ENCODE measurements around the gene RHO.

RHO gene

GRCh38 chr3:129567176-129567705 is 38.8 kb downstream of the RHO start:
- Histone ChIP-seq H3K27me3 (replicated peaks; ENCODE audit: insufficient read depth, low read length) (no peaks in the 10 kb centered on the region), H2AFZ (ENCODE audit: low read length) (no peak overlapping the region)
- no peak for TF ChIP-seq EZH2 (optimal IDR thresholded peaks at IDR 0.05; ENCODE audit: low read depth, low read length)
- no peak for TF ChIP-seq CTCF (IDR thresholded peaks at IDR 0.05; ENCODE audit: low read length)
- TF ChIP-seq EZH2phosphoT487 (IDR thresholded peaks at IDR 0.05; ENCODE audit: low read length) = no peak

GRCh38 chr3:129567939-129568338 is 39.5 kb downstream of the RHO start:
- no peaks in the 10 kb centered on the region for H3K9me2 ChIP-seq (replicated peaks; ENCODE audit: insufficient read depth, low read length)
- H2AFZ ChIP-seq (ENCODE audit: low read length) = no peak overlapping the region
- H3K27ac ChIP-seq (ENCODE audit: low read length) = no peak overlapping the region
- no peak for DNase-seq
- H3F3A ChIP-seq (ENCODE audit: insufficient read depth, low read length) = no peaks in the 10 kb centered on the region
- H3K27me3 ChIP-seq (replicated peaks; ENCODE audit: insufficient read depth, low read length) = no peaks in the 10 kb centered on the region
- H3K79me2 ChIP-seq (ENCODE audit: low read length) = no peaks in the 10 kb centered on the region
- no peaks in the 10 kb centered on the region for H4K20me1 ChIP-seq (ENCODE audit: insufficient read depth, low read length)
- no peak overlapping the region for H3K4me3 ChIP-seq (ENCODE audit: low read length)
- no peaks in the 10 kb centered on the region for H3K4me1 ChIP-seq (ENCODE audit: low read length)
- H3K9ac ChIP-seq (ENCODE audit: low read length) = no peak overlapping the region
- no peaks in the 10 kb centered on the region for H3K36me3 ChIP-seq (replicated peaks; ENCODE audit: insufficient read depth, low read length)
- no peak overlapping the region for H3K4me2 ChIP-seq (ENCODE audit: low read depth, low read length)
- no peaks in the 10 kb centered on the region for H3K9me3 ChIP-seq (replicated peaks; ENCODE audit: insufficient read depth, low read length)
- TF ChIP-seq CTCF (IDR thresholded peaks at IDR 0.05; ENCODE audit: low read length) (no peak), EZH2 (optimal IDR thresholded peaks at IDR 0.05; ENCODE audit: low read depth, low read length) (no peak), EZH2phosphoT487 (IDR thresholded peaks at IDR 0.05; ENCODE audit: low read length) (no peak)

More at GRCh38 chr3:129567176-129567705, 38.8 kb downstream of the RHO start:
- Histone ChIP-seq H3K27ac (ENCODE audit: low read length) (no peak overlapping the region), H3K9ac (ENCODE audit: low read length) (no peak overlapping the region), H4K20me1 (ENCODE audit: insufficient read depth, low read length) (no peaks in the 10 kb centered on the region), H3K9me3 (replicated peaks; ENCODE audit: insufficient read depth, low read length) (no peaks in the 10 kb centered on the region), H3K4me1 (ENCODE audit: low read length) (no peaks in the 10 kb centered on the region), H3K4me3 (ENCODE audit: low read length) (no peak overlapping the region), H3K36me3 (replicated peaks; ENCODE audit: insufficient read depth, low read length) (no peaks in the 10 kb centered on the region), H3K4me2 (ENCODE audit: low read depth, low read length) (no peak overlapping the region), H3F3A (ENCODE audit: insufficient read depth, low read length) (no peaks in the 10 kb centered on the region), H3K79me2 (ENCODE audit: low read length) (no peaks in the 10 kb centered on the region), H3K9me2 (replicated peaks; ENCODE audit: insufficient read depth, low read length) (no peaks in the 10 kb centered on the region)
- no peak for DNase-seq

GRCh38 chr3:129569856-129570255 is 41.4 kb downstream of the RHO start:
- H3K4me2 ChIP-seq (ENCODE audit: low read depth, low read length) = no peak overlapping the region
- DNase-seq = no peak
- H2AFZ ChIP-seq (ENCODE audit: low read length) = no peak overlapping the region
- no peaks in the 10 kb centered on the region for H3K27me3 ChIP-seq (replicated peaks; ENCODE audit: insufficient read depth, low read length)
- no peaks in the 10 kb centered on the region for H3K4me1 ChIP-seq (ENCODE audit: low read length)
- H3K4me3 ChIP-seq (ENCODE audit: low read length) = no peak overlapping the region
- H4K20me1 ChIP-seq (ENCODE audit: insufficient read depth, low read length) = no peaks in the 10 kb centered on the region
- no peaks in the 10 kb centered on the region for H3K36me3 ChIP-seq (replicated peaks; ENCODE audit: insufficient read depth, low read length)
- no peaks in the 10 kb centered on the region for H3K9me2 ChIP-seq (replicated peaks; ENCODE audit: insufficient read depth, low read length)
- no peaks in the 10 kb centered on the region for H3K79me2 ChIP-seq (ENCODE audit: low read length)
- no peaks in the 10 kb centered on the region for H3F3A ChIP-seq (ENCODE audit: insufficient read depth, low read length)
- TF ChIP-seq EZH2phosphoT487 (IDR thresholded peaks at IDR 0.05; ENCODE audit: low read length) (no peak), EZH2 (optimal IDR thresholded peaks at IDR 0.05; ENCODE audit: low read depth, low read length) (no peak), CTCF (IDR thresholded peaks at IDR 0.05; ENCODE audit: low read length) (no peak)
- H3K9me3 ChIP-seq (replicated peaks; ENCODE audit: insufficient read depth, low read length) = no peaks in the 10 kb centered on the region
- H3K27ac ChIP-seq (ENCODE audit: low read length) = no peak overlapping the region
- H3K9ac ChIP-seq (ENCODE audit: low read length) = no peak overlapping the region

All from MM.1S (cell line).